Epithelial cell of prostate (primary cell): Measurements from ENCODE around the gene EBF4.
"Not testable (repeated sequence)": the region's sequence is repeated elsewhere in the genome, so short reads cannot be mapped to it uniquely, and the experiment has no call there.

Experiments used
- DNase-seq: peaks from one replicate; pipeline ENCODE4 v3.0.0-alpha.2; 2011; ENCODE audit warnings: low read depth, low spot score
- H3K27ac ChIP-seq: fragments of 450-650 bp; 2 replicates; pipeline ENCODE4 v1.5.1; 2017; ENCODE audit warnings: mild to moderate bottlenecking

EBF4 gene

GRCh38 chr20:2663887-2664719, 28.5 kb upstream of the EBF4 start, which contains the start of gene IDH3B:
Gene IDH3B (minus strand): TSS chr20:2664216. CDS start chr20:2664188, 28 bp downstream.
- H3K27ac ChIP-seq: peak within 1 kb of the TSS; percentile 84
- DNase-seq: peak; percentile 73

GRCh38 chr20:2671977-2672376, 20.6 kb upstream of the EBF4 start:
- DNase-seq: no peak
- H3K27ac ChIP-seq: no peak overlapping the region

DNA sequence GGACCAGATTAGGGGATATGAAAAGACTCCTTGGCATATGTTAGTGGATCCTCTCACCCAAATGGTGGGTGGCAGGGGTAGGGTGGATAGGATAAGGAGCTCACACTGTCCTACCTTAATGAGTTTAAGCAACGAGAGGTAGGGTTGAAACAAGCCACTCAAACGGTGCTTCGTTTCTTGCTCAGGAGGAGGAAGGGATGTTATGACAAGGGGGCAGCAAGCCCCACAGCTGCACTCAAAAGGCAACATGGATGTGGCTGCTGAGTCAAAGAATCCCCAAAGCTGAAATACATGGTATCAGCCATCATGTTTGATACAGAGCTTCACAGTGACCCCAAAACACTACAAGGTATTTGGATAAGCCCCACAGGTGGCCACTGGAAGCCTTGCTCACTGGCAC, 20.1 kb upstream of the EBF4 start:
- DNase-seq: no peak
- H3K27ac ChIP-seq: no peak overlapping the region

DNA sequence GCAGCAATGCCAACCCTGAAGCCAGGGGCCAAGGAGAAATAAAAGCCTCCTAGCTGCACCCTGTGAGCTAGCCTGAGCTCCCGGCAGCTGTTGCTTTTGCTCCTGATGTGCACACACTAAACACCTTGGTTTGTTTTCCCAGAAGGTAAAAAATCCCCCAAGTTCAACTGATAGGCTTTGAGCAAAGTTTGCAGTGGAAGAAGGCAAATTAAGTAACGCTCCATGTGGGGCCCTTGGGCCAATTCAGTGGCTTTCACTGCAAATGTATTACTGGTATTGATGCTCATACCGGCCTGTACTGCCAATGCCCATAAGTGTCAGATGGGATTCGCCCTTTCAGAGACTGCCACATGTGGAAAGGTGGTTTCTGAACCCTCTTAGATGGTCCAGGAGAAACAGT, 19.1 kb upstream of the EBF4 start:
- DNase-seq: no peak

DNA sequence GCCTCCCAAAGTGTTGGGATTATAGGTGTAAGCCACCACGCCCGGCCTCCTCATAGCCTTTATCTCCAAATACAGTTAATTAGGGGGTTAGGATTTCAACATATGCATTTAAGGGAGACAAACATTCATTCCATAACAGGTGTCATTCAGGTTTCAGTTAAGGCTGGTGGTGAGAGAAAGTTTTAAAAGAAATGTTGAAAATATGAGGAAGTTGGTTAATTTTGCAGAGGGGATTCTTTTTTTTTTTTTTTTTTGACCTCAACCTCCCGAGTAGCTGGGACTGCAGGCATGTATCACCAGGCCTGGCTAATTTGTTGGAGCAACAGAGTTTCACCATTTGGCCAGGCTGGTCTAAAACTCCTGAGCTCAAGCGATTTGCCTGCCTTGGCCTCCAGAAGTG, 12.5 kb upstream of the EBF4 start:
- no peak overlapping the region for H3K27ac ChIP-seq
- DNase-seq: no peak

More for the DNA sequence above, 19.1 kb upstream of the EBF4 start:
- H3K27ac ChIP-seq: no peak overlapping the region

DNA sequence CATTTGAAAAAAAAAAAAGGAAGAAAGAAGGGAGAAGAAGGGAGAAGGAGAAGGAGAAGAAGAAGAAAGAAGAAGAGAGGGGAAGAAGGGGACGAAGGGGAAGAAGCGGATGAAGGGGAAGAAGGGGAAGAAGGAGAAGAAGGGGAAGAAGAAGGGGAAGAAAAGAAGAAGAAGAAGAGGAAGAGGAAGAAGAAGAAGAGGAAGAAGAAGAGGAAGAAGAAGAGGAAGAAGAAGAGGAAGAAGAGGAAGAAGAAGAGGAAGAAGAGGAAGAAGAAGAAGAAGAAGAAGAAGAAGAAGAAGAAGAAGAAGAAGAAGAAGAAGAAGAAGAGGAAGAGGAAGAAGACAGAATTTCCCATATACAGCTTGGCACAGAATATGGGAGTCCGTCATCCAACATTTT, 10.5 kb upstream of the EBF4 start:
- DNase-seq, H3K27ac ChIP-seq: not testable (repeated sequence)

DNA sequence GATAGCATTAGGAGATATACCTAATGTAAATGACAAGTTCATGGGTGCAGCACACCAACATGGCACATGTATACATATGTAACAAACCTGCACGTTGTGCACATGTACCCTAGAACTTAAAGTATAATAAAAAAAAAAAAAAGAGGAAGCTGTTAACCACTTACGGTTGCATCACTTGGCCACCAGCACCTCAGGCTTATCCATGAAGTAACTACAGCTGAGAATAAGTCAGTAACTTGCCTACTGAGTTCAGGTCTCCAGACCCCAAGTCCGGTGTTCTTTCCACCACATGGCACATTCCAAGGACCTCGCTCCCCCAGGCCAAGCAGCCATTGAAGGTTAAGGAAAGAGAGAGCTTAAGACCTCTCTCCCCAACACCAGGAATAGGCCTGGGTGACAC, 7.8 kb upstream of the EBF4 start:
- H3K27ac ChIP-seq, DNase-seq: not testable (repeated sequence)

- no peak for DNase-seq
Measured at GRCh38 chr20:2687514-2687913, 5.1 kb upstream of the EBF4 start.

DNA sequence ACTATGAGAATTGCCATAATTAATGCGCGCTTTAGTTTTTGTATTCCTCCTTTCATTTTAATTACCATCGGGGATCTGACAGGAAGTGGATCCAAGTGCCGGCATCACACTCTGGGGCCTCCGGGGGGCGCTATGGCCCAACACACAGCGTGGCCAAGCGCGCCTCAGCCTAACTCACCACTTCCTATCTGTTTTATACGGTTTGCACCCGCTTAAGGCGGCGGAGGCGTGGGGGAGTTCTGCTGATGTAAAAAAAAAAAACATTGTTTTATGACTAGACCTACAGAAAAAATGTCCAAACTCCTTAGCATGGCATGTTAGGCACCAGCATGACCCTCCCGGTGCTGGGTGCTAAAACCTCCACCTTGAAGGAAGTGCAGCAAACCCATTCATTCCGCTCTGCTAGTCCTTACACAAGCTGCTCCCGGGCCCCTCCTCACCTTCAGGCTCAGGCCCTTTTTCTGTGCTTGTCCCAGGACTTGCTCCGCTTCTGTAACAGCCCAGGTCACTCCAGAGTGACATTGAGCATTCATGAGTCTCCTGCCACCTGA, 4.5 kb upstream of the EBF4 start:
- no peak overlapping the region for H3K27ac ChIP-seq
- no peak for DNase-seq

More at GRCh38 chr20:2687514-2687913, 5.1 kb upstream of the EBF4 start:
- H3K27ac ChIP-seq: no peak overlapping the region

DNA sequence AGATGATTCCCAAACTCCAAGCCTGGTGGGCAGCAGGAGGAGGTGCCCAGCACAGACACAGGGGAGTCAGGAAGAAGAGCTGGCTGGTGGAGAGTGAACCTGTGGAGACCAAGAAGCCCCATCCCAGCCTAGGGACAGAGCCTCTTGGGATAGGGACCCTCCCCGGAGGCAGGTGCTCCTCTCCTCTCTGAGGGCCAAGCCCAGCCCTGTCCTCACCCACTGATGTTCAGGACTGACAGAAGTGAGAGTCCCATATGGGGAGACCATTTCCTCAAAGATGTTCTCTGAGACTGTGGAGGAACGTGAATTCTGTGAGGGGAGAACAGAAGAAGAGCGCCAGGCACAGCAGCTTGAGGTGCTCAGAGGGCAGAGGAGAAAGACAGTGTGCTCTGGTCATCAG, 2.4 kb upstream of the EBF4 start:
- DNase-seq: no peak
- no peak overlapping the region for H3K27ac ChIP-seq

- no peak for DNase-seq
- H3K27ac ChIP-seq: no peak overlapping the region
Measured at GRCh38 chr20:2690718-2691117, 1.9 kb upstream of the EBF4 start.

DNA sequence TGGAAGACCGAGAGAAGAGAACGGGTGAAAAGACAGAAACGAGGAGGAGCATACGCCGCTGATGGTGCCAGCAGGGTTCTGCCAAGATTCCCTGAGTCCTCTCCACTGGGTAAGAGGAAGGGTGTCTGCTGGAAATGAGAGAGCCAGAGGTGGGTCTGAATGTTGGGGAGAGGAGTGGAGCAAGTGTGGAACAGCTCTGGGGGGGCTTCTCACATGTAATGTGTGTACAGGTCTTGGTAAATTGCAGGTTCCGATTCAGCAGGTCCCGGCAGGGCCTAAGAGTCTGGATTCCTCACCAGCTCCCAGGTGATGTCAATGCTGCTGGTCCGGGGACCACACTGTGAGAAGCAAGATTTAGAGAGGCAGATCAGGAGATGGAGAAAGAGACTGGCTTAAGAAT, 1.5 kb upstream of the EBF4 start:
- no peak for DNase-seq
- H3K27ac ChIP-seq: no peak overlapping the region

- DNase-seq: no peak
- H3K27ac ChIP-seq: no peak overlapping the region
Measured at GRCh38 chr20:2691663-2692035, 931 bp upstream of the EBF4 start.

DNA sequence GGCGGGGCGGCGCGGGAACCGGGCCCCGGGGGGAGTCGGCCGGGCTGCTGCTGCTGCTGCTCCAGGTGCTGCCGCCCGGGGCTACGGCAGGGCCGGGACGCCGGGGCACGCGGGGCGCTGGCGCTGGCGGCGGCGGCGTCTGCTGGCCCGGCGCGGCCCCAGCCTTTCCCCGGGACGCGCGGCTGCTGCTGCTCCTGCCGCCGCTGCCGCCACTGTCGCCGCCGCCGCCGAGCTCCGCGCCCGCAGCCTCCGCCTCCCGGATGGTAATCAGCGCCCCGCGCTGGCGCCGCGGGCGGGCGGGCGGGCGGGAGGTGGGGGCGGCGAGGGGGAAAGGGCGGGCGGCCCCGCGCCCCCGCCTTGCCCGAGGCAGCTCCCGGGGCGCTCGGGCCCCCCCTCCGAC, 306 bp downstream of the EBF4 start:
- DNase-seq: no peak
- no peak overlapping the region for H3K27ac ChIP-seq

- H3K27ac ChIP-seq: no peak overlapping the region
- DNase-seq: no peak
Measured at GRCh38 chr20:2693286-2694007, 867 bp downstream of the EBF4 start.

GRCh38 chr20:2694008-2694471, 1.5 kb downstream of the EBF4 start:
- no peak for DNase-seq
- no peak overlapping the region for H3K27ac ChIP-seq

GRCh38 chr20:2694519-2694918, 1.9 kb downstream of the EBF4 start:
- DNase-seq: no peak
- no peak overlapping the region for H3K27ac ChIP-seq

DNA sequence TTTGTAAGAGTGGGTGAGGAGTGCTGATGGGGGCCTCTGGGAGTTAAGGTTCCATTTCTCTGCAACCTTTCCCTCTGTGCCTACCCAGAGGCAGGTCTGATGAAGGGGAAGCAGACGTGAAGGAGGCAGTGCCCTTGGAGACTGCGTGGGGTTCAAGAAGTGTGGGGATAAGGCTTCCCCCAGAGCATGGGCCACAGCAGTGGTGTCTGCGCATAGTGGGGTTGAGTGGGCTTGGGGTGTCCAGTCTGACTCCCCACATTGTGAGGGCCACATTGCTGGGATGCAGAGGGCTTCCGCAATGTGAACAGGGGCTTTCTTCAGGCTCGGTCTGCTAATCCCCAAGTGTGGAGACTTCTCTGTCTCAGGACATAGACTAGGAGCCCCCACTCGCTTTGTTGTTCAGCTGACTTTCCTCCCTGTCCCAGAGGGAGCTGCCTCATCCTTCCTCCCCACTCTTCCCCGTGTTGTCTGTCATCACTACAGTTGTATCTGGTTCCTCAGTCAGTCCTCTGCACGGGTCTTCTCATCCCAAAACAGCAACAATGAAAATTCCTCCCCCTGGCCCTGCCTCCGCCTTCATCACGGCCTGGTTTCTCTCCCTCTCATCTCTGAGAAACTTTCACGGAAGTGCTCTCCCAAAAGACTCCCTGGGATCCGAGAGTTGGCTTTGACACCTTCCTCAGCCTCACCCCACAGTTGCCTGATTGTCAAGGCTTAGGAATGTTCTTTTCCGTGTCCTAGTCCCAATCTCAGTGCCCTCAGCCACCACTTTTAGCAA, 2.8 kb downstream of the EBF4 start:
- no peak for DNase-seq

DNA sequence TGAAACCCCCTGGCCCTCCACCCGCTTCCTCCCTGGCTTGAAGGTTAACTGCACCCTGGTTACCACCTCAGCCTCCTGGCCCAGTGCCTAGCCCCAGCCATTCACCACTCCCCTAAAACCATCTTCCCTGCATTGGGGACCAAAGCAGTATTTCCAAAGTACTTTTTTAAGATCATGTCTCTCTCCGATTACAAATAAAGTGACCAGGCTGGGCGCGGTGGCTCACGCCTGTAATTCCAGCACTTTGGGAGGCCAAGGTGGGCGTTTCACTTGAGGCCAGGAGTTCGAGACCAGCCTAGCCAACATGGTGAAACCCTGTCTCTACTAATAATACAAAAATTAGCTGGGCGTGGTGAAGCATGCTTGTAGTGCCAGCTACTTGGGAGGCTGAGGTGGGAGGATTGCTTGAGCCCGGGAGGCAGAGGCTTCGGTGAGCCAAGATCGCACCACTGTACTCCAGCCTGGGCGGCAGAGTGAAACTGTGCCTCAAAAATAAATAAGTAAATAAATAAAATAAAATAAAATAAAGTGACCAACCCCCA, 3.5 kb downstream of the EBF4 start:
- not testable (repeated sequence) for DNase-seq, H3K27ac ChIP-seq

More for the DNA sequence above, 2.8 kb downstream of the EBF4 start:
- no peak overlapping the region for H3K27ac ChIP-seq

DNA sequence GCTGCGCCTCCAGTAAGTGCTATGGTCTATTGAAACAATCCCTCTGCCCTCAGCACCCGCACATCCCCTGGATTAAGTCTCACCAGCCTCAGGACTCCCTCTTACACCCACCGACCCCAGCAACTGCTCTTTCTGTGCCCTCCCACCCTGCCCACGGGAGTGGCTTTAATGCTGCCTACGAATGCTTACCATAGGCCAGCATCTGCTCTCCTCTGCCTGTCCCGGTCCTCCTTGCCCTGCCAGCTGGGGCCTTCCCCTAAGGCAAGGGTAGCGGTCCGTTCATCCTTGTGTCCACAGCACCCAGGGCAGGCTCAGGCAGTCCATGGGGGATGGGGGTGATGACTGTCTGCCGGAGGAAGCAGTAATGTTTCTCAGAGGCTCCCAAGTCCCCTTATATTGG, 4.1 kb downstream of the EBF4 start:
- DNase-seq: no peak
- H3K27ac ChIP-seq: no peak overlapping the region
